CD4-positive, alpha-beta T cell treated with Interleukin-1 beta for 1 hour (primary cell): ENCODE data around the gene ZNFX1.
A peak's percentile ranks its signal among the peaks of the same experiment; 100 is the strongest.

ENCODE experiments used
- DNase-seq, 2 donors: peaks; one replicate each; pipeline ENCODE4 v3.0.0-alpha.2; 2020 to 2022

Gene ZNFX1

DNA sequence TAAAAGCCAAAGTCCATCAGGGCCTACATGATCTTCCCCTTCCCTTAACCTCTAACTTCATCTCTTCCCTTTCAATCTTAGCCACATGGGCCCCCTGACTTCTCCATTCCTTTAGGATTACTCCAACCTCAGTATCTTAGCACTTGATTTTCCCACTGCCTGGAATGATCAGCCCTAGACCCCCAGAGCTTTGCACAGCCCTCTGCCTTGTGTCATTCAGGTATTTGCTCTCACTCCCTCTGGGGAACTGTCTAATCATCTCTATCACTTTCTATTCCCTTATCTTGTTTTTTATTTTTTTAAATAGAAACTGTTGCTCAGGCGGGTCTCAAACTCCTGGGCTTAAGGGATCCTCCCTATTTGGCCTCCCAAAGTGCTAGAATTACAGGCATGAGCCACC is 13.3 kb upstream of the ZNFX1 start:
- no peak for DNase-seq

DNA sequence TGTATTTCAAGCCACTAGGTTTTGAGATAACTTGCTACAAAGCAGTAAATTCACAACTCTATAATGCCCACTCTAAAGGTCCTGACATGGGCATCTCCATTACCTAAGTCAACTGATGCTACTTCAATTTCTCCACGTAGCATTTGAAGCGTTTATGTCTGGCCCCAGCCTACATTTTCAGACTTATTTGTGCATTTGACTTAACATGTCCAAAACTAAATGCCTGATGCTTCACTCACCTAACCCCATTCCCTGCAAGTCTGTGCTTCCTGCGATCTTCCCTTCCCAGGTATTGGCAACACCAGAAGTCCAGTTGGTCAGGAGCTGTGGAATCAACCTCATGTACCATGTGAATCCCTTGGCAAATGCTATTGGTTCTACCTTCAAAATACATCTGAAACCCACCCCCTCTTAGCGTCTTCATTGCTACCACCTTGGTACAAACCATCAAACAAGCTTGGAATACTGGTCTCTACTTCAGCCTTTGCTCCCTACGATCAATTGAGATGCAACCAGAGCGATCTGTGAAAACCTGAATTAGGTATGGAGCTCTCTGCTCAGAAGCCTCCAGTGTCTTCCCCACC is 12.8 kb upstream of the ZNFX1 start:
- no peak for DNase-seq

DNA sequence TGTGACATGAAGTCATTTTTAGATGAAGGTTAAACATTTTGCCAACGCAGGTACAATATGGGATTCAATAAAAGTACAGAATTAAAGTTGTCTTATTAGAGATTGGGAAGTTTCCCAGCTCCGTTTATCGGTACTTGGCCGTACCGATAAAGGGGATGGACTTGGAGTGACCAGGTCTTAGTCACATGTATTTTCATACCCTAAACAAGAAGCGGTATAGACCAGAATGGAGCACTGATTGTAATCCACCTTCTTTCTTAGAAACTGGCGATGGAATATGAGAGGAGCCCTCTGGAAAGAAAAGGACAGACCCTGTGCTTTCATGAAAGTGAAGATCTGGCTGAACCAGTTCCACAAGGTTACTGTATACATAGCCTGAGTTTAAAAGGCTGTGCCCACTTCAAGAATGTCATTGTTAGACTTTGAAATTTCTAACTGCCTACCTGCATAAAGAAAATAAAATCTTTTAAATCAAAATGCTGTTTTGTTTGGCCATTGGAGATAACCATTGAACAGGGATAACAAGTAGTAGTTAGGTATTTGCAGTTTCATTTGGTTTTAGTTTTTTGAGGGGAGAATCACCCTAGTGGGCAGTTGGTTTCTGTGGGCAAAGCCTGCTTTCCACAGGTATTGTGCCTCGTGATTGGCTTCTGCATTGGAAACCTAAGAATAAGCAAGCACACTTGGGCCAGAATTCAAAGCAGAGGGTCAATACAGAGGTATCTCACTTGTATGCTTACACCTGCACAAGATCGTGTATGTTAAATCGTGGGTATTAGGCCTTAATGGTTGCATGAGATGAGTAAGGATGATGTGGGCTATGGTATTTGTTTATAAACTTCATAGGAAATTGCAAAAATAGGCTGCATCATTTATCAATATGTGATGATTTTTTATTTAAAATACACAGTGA is 11.2 kb upstream of the ZNFX1 start:
- no peak for DNase-seq

DNA sequence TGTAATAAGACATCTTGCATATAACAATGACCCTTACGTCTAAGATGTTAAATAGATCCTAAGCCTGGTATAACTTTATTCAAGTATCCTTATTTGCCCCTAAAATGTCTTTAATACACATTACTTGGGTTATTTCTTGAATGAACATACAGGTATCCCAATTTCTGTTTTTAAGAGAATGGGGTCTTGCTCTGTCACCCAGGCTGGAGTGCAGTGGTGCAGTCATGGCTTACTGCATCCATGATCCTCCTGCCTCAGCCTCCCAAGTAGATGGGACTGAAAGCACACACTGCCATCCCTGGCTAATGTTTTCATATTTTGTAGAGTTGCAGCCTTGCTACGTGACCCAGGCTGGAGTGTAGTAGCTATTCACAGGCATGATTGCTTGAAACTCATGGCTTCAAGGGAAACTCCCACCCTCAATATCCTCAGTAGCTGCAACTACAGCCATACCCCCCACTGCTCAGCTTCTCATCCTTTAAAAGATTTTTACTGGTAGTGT is 10.4 kb upstream of the ZNFX1 start:
- no peak for DNase-seq

DNA sequence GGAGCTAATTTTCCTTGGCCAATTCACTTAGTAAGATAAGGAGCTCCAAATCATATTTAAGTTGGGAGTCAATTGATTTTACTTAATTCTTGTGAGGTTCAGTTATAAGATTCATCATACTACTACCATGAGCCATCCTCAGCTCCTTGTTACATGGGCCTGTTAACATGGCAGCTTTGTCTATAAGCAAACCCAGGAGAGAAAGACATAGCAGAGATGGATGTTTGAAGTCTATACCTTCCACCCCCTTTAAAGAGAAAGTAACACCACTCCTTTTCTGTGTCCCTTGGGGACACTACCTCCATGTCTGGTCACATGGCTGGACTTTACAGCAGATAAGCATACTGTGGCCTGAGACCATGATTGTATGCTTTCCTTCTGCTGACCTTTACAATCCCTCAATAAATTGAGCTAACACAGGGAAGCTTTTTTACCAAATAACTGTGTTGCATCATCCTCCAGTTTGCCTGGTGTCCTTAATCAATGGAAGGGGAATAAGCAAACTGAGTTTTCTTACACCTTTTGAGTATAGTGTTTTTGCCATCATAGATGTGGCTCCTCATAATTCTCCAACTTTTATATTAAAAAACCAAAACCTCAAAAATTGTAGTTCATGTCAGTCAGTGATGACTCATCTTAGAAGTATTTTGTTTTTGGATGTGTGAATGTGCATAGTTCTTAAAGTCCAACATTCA is 9.8 kb upstream of the ZNFX1 start:
- DNase-seq = no peak

DNA sequence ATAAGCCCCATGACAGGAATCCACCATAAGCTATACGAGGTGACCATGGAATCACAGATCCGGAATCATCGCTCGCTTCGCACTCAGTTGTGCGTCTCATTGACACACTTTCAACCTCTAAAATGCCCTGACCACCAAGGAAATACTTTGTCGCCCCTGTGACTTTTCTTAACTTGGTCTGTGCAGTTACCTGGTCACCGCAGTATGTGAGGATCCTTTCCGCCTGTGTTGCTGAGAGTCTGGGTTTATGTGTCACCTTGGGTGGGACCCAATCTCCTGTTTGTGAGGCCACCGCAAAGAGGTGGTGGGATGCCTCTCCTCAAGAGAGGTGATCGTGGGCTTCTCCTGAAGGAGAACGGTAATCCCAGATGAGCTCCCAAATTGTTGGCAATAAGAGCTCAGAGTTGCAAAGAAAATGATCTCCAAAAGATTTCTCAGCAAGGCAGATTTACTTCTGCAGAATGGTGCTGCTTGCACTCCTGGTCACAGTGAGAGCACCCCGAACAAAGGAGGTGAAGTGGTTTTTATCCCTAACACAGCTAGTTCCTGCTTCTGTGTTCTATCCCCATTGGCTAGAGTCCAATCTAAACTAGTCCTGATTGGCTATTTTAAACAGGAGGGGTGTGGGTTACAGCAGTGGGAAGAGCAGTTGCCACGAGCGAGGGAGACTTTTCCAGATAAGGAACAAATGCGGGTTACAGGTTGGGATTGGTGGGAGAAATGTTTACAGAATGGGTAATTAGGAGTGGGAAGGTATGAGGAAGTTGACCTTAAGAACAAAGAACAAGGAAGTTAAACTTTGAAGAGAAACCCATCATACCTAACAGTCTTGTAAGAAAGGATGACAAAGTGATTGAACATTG is 9.1 kb upstream of the ZNFX1 start:
- no peak for DNase-seq

DNA sequence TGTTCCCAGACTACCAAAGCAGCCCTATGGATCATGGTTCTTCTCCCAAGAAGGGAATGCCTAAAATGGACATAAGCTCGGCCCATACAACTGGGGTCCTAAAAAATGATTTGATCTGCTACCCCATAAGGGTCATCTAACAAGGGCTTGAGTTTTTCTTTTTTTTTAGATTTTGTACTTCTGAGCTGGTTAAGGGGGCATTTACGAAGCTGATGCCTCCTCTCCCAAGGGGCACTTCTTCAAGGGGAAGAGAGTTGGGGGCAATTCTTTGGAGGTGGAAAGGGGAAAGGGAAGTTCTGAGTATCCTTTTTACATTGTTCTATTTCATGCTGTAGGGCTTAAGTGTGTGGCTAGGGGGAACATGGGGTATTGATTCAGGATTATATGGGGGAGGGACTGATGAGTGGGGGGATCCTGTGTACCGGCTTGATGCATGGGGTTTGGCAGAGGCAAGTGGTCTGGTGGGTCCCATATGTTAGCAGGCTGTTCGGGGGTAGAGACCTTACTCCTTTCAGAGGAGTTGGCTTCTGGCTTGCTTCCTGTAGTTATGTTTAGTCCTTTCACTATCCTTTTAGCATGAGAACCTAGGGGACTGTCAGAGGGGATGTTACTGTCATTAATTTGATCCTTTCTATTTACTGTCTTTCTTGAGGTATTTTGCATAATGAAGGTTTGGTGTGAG is 8.1 kb upstream of the ZNFX1 start:
- DNase-seq = no peak

DNA sequence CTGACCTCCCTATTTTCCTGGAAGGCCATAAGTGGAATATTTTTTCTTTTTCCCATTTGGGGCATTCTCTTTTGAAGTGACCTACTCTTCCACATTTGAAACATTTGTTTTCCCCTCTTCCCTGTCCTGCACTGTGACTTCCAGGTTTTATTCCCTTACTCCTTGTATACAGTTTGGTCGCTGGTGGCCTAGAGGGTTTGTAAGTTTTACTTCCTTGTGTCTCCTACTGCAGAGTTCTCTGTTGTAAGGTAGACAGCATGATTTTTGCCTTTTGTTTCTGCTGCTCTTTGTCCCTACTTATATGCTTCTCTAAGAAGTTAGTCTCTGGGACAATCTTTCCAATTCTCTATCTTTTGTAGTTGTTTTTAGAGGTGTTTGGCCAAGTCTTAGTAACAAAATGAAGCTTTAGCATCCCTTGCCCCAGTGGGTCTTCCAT is 7.4 kb upstream of the ZNFX1 start:
- DNase-seq = no peak

DNA sequence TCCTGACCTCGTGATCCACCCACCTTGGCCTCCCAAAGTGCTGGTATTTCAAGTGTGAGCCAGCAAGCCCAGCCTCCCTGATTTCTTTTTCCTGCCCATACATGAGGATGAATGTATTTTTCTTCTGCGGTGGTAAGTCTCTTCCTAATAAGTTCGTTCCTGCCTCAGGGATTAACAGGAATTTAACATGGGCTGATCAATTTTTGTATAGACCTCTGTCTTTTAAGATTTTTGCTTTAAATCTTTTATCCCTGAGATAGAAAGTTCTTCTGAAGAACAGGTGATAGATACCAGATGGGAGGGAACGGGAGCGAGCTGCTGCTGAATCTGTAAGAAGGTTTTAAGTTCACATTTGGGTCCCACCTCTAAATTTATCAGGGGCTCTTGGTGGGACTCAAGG is 7.0 kb upstream of the ZNFX1 start:
- no peak for DNase-seq

DNA sequence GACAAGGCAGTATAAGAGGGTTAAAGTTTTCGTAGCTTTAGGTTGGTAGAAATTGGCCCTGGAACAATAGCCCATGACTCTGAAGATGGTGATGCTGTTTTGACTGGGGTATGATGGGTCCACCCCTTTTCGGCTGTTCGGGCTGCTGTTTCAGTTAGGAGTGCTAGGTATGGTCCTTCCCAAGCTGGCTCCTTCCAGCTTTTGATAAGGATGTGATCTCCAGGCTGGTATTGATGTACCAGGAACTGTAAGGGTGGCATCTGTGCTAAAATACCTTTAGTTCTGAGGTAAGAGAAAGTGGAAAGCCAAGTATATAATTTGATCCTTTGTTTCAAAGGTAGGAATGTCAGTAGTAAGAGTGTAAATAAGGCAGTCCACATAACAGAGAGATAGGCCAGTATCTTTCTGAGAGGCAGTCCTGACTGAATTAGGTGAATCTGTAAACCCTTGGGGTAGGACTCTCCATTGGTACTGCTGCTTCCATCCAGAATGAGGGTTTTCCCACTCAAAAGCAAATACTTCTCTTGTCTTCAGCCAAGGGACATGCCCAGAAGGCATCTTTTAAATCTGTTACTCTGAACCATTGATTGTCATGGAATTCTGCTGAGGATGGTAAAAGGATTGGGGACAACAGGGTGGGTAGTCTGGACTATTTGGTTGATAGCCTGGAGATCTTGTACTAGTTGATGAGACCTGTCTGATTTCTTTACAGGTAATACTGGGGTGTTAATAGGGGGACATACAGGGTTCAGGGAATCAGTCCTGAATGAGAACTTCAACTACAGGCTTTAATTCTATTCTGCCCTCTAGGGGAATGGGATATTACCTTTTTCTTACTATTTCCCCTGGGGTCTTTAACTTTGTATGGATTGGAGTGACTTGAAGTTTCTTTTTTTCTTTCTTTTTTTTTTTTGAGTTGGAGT is 6.1 kb upstream of the ZNFX1 start:
- no peak for DNase-seq

DNA sequence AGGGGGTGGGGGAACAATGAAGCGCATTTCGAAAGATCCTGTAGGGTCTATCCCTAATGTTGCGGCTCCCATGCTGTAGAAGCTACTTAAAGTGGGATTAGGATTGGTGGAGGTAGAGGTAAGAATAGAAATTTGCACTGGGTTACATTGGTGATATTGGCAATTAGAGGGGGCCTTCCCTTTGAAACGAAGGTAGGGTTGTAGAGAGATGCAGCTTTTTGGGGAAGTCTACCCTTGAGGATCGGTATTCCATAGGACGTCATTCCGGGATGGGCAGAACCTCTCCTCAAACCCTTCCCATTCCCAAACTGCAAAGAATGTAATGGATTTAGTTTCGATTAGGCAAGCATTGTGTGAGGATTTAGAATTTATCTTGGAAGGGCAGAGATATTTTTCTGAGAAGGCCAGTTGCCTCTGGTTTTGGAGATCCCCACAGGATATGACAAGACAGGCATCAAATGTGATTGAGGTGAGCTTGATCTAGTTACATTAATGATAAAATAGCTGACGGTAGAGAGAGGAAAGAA is 5.4 kb upstream of the ZNFX1 start:
- DNase-seq = no peak

DNA sequence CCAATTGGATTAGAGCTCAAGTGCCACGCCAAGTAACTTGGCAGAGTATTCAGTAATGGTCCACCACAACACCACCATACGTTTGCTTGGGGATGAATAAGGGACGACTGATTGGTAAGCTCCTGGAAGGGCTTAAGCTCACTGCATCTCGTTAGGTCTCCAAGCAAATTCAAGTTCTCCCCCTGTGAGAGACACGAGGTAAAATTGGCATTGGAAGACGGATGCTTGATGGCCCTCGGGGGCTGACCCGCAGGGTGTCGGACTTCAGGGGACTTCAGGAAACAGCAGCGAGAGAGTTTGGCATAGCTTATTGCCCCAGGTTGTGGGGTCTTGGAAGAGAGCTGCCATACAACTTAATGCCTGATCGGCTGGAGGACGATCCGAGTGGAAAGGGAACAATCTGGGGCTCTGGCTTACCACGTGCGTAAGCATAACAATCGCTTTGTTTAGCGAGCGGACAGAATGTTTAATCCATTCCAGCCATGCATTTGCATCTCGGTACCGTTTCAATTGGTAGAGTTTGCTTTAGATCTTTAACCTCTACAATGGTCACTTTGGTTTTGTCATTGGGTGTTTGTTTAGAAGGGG is 4.8 kb upstream of the ZNFX1 start:
- no peak for DNase-seq

DNA sequence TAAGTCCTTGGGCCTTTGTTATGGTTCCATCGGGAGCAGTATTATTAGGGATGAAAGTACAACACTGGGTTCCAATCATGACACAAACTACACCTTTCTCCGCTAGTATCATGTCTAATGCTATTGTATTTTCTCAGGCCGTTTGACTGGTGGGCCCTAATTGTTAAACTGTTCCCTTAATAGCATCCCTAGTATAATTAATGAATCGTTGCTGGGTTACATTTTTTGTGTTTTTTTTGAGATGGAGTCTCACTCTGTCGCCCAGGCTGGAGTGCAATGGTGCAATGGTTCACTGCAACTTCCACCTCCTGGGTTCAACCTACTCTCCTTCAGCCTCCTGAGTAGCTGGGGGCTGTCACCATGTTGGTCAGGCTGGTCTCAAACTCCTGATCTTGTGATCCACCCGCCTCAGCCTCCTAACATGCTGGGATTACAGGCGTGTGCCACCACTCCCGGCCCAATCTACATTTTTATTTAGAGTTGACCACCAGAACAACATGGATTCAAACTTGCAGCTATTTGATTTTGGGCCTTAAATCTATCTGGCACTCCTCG is 4.1 kb upstream of the ZNFX1 start:
- DNase-seq = no peak

DNA sequence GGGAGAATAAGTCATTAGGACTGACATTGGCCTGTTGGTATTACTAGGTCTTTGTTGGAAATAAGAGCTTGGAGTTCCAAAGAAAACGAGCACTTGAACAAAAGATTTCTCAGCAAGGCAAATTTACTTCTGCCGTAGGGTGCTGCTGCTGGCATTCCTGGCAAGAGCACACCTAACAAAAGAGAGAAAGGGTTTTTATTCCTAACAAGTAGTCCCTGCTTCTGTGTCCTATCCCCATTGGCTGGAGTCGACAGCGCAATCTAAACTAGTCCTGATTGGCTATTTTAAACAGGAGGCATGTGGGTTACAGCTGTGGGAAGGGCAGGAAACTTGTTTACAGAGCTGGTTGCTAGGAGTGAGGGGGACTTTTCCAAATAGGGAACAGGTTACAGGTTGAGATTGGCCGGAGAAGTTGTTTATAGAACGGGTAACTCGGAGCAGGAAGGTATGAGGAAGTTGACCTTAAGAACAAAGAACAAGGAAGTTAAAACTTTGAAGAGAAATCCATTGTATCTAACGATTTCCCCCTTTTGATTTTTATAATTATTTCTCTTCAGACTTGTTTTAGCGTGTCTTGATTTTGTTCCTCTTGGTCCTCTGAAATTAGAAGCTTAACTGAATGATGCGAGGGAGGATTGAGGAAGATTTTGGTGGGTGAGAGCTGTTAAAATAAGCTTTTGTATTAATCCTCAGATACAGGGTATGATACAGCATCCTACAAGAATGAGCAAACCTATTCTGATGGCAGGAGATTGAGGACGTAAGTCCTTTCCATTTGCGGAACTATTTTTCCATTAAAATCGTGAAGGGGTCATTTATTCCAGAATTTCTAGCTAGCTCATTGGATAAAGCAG is 3.4 kb upstream of the ZNFX1 start:
- DNase-seq = peak in 1 of 2 donors; percentile 35

DNA sequence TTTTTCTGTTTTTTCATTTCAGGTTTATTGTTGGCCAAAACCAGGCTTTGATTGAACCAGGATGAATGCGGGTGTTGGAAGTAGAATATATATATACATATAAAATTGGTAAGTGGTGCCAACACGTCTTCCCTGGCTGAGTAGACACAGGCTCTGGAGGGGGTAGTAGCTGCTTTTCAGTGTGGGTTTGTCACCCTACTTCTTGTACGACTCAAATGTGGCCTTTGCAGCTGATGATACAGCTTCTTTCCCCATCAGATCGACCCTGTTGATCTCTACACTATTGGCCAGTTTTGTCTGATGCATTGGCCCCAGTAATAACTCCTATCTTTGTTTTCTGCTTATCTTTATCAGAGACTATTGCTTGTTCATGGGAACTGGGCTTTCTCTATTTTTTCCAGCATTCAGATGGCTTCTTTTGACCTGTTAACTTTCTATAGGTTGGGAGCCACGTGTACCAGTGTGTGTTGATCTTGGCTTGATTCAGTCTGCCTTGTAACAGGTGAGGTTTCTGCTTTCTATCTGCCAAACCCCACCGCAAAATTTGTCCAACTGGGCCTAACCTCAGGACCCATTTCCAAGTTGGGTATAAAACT is 2.7 kb upstream of the ZNFX1 start:
- no peak for DNase-seq

DNA sequence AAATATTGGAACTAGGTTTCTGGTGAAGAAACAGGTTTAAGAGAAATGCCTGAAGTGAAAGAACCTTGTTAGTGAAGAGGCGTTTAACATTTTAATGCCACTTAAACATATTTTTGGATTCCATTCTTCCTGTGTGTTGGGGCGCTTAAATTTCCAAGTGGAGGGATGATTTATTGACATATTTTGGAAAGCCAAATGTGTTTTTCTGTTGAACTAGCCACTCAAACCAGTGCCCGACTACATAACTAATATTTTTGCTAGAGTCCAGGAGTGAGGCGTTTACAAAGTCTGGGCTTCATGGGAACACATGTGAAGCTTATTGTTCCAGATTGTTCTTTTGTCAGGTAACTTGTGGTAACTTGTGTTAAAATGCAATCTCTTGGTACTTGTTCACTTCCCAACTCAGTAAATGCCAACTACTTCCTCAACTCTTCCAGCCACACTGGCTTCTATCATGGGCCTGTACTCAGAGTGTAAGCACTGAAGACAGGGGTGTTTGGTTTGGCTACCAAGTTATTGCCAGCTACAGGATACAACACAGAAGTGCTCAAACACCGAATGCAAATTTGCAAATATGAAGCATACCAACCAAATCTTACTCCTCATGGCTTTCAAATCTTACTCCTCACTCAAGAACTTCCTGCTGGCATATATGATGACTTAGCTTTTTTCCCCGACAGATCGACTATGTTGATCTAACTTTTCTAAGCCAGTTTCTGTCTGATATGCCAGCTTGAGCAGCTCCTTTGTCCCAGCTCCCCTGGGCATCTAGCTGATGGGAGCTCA is 2.0 kb upstream of the ZNFX1 start:
- no peak for DNase-seq

DNA sequence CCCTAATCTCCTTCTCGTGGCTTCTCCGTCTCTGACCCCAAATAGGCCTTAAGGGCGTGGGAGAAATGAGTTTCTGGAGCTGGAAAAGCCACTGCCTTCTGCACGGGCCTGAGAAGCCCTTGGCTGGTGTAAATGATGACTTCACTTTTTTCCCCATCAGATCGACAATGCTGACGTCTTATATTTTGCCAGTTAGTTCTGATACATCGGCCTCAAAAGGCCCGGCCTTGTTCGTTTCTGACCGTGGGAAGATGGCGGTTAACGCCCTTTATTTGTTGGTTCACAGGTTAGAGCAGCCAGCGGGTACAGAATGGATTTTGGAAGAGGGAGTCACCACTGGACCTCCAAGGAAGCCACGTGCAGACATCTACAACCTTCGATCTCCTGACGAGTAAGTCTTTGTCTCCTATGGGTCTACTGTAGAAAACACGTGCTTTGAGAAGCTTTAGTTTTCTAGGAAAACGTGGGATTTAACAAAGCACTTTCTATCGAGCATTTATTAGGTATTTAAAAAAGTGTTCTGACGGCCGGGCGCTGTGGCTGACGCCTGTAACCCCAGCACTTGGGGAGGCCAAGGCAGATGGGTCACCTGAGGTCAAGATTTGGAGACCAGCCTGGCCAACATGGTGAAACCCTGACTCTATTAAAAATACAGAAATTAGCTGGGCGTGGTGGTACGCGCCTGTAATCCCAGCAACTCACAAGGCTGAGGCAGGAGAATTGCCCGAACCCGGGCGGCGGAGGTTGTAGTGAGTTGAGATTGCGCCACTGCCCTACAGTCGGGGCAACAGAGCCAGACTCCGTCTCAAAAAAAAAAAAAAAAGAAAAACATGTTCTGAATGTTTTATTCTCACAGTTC is 1.2 kb upstream of the ZNFX1 start:
- DNase-seq = peak; percentile 44 to 55
